Panc1 (cell line): ENCODE results near the gene CRNKL1. TPM values are rescaled to one million over a fixed set of nuclear protein-coding genes. Genes with fewer than 3 reads are reported as not detected.
A peak's percentile ranks its signal among the peaks of the same experiment; 100 is the strongest.

Experiments used
- ATAC-seq: fragments of 200-7000 bp; cut with Tn5 transposase; 2 replicates; pipeline ENCODE4 v1.9.1; 2020; ENCODE audit warnings: mild to moderate bottlenecking, moderate library complexity
- BruUV-seq: library from RNA; stranded (reverse); fragments of 400-500 nt; replicated peaks from 2 replicates; lab custom pipeline; 2021; lab: Mats Ljungman, UMichigan
- CTCF ChIA-PET: fragments of 300-600 bp; sonication (Branson Sonifier 250); formaldehyde crosslinking; loops from one replicate; lab custom pipeline; 2022; ENCODE audit warnings: antibody characterized with exemption; lab: Charles Lee
- POLR2A ChIA-PET: fragments of 300-600 bp; sonication (Branson Sonifier 250); formaldehyde crosslinking; loops from one replicate; lab custom pipeline; 2022; ENCODE audit warnings: antibody characterized with exemption; lab: Charles Lee
- DNase-seq: peaks from one replicate; pipeline ENCODE4 v3.0.0-alpha.2; 2010; ENCODE audit warnings: low read depth, low spot score
- H3K27ac ChIP-seq: 2 replicates; pipeline ENCODE4 v1.5.1; 2011; ENCODE audit warnings: mild to moderate bottlenecking, low read length, inconsistent platforms
- H3K27me3 ChIP-seq: fragments of 200-500 bp; sonication (Bioruptor generic); 2 replicates; pipeline ENCODE4 v1.6.0; 2014; ENCODE audit warnings: low read length, inconsistent platforms; ENCODE audit not compliant: control insufficient read depth, insufficient read depth
- H3K36me3 ChIP-seq: fragments of 200-500 bp; sonication (Bioruptor generic); 2 replicates; pipeline ENCODE4 v1.5.1; 2014; ENCODE audit warnings: inconsistent platforms, mild to moderate bottlenecking, low read length, moderate library complexity; ENCODE audit not compliant: control insufficient read depth, insufficient read depth
- H3K4me1 ChIP-seq: 2 replicates; pipeline ENCODE4 v1.5.1; 2011; ENCODE audit warnings: inconsistent platforms, mild to moderate bottlenecking, low read length, moderate library complexity; ENCODE audit not compliant: control insufficient read depth, insufficient read depth
- H3K4me3 ChIP-seq, 2 experiments: 2 replicates each; pipeline ENCODE4 v1.5.1; 2011 to 2012; ENCODE audit warnings: low read depth in 2 of 2, low read length in 2 of 2, mild to moderate bottlenecking in 2 of 2, inconsistent platforms in 1 of 2, moderate library complexity in 1 of 2
- H3K9me3 ChIP-seq: fragments of 200-500 bp; sonication (Bioruptor generic); 2 replicates; pipeline ENCODE4 v1.5.1; 2014; ENCODE audit warnings: low read depth, mild to moderate bottlenecking, inconsistent platforms, low read length, moderate library complexity; ENCODE audit not compliant: control insufficient read depth, insufficient read depth
- POLR2AphosphoS5 ChIP-seq: IDR thresholded peaks from 2 replicates; pipeline ENCODE4 v1.6.1; 2012; ENCODE audit warnings: mild to moderate bottlenecking, low read depth, low read length, moderate library complexity
- SIN3A ChIP-seq: IDR thresholded peaks from 2 replicates; pipeline ENCODE4 v1.6.1; 2012; ENCODE audit warnings: low read depth, mild to moderate bottlenecking, low read length, moderate library complexity, borderline replicate concordance; ENCODE audit not compliant: insufficient read depth
- TCF7L2 ChIP-seq: IDR thresholded peaks from 2 replicates; pipeline ENCODE4 v1.6.1; 2011; ENCODE audit warnings: mild to moderate bottlenecking, low read depth, low read length, inconsistent platforms
- in situ Hi-C: cut with HindIII; loops from 2 replicates; pipeline ENCODE4 v1.10.0; 2016; ENCODE audit warnings: low sequenced_read_pairs, low pct_unique_long_range_greater_than_20kb
- intact Hi-C: fragments of 100-400 bp; cut with micrococcal nuclease; formaldehyde crosslinking; loops from one replicate; pipeline ENCODE4 v1.10.0; 2022; ENCODE audit not compliant: unreplicated experiment
- total RNA-seq: library from RNA; stranded (reverse); gene quantifications from one replicate; pipeline ENCODE4 v1.2.1, GENCODE V29; 2021; ENCODE audit not compliant: unreplicated experiment
- TF ChIP-seq, protein P1 (sequence below), 2 experiments: IDR thresholded peaks; 2 replicates each; pipeline ENCODE4 v1.6.1; 2011 to 2012; ENCODE audit warnings: low read depth in 2 of 2, control low read depth in 1 of 2, low read length in 1 of 2, mild to moderate bottlenecking in 1 of 2, moderate library complexity in 1 of 2; ENCODE audit not compliant: insufficient read depth in 1 of 2
- TF ChIP-seq, protein P2 (sequence below): fragments of 450-650 bp; IDR thresholded peaks from 2 replicates; pipeline ENCODE4 v1.5.1; 2017; ENCODE audit warnings: mild to moderate bottlenecking

Gene CRNKL1
- total RNA-seq, 1 experiment from 2014 or later, result 16.4 TPM

DNA sequence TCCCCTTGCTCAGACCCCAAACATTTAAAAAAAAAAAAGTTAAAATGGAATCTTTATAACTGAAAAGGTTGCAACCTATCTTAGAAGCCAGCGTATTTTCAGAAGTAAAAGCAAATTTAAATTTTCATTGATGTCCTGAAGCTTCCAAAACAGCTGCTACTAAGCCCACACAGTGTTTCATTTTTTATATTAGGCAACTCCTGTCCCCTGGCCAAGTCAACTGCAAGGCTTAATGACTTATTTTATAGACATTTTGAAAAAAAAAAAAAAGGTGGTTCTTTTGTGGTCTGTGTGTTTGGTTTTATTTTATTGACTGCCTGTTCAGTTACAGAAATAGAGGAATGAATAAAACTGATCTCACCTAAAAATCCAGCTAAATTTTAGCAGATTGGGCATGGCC, 13.1 kb upstream of the CRNKL1 start:
- in situ Hi-C loops (no loop called here), intact Hi-C loops (no loop called here)
- BruUV-seq, result no TSS peak
- ChIA-PET CTCF (no interaction called here), POLR2A (no interaction called here)
- Histone ChIP-seq H3K27me3 (peaks cover 11% of the 10 kb centered on the region; the same call in 1 of the 2 replicates), H3K4me3 (no peak overlapping the region), H3K9me3 (no peaks in the 10 kb centered on the region), H3K36me3 (no peaks in the 10 kb centered on the region), H3K27ac (no peak overlapping the region), H3K4me1 (no peaks in the 10 kb centered on the region)
- DNase-seq (no peak), ATAC-seq (no peak)
- TF ChIP-seq TCF7L2 (no peak), SIN3A (no peak), POLR2AphosphoS5 (no peak)
- TF ChIP-seq, protein P1, sequence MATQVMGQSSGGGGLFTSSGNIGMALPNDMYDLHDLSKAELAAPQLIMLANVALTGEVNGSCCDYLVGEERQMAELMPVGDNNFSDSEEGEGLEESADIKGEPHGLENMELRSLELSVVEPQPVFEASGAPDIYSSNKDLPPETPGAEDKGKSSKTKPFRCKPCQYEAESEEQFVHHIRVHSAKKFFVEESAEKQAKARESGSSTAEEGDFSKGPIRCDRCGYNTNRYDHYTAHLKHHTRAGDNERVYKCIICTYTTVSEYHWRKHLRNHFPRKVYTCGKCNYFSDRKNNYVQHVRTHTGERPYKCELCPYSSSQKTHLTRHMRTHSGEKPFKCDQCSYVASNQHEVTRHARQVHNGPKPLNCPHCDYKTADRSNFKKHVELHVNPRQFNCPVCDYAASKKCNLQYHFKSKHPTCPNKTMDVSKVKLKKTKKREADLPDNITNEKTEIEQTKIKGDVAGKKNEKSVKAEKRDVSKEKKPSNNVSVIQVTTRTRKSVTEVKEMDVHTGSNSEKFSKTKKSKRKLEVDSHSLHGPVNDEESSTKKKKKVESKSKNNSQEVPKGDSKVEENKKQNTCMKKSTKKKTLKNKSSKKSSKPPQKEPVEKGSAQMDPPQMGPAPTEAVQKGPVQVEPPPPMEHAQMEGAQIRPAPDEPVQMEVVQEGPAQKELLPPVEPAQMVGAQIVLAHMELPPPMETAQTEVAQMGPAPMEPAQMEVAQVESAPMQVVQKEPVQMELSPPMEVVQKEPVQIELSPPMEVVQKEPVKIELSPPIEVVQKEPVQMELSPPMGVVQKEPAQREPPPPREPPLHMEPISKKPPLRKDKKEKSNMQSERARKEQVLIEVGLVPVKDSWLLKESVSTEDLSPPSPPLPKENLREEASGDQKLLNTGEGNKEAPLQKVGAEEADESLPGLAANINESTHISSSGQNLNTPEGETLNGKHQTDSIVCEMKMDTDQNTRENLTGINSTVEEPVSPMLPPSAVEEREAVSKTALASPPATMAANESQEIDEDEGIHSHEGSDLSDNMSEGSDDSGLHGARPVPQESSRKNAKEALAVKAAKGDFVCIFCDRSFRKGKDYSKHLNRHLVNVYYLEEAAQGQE (IDR thresholded peaks at IDR 0.05; ENCODE audit: insufficient read depth in 1 of 2, low read depth in 2 of 2, low read length in 1 of 2), result no peak
- TF ChIP-seq, protein P2, sequence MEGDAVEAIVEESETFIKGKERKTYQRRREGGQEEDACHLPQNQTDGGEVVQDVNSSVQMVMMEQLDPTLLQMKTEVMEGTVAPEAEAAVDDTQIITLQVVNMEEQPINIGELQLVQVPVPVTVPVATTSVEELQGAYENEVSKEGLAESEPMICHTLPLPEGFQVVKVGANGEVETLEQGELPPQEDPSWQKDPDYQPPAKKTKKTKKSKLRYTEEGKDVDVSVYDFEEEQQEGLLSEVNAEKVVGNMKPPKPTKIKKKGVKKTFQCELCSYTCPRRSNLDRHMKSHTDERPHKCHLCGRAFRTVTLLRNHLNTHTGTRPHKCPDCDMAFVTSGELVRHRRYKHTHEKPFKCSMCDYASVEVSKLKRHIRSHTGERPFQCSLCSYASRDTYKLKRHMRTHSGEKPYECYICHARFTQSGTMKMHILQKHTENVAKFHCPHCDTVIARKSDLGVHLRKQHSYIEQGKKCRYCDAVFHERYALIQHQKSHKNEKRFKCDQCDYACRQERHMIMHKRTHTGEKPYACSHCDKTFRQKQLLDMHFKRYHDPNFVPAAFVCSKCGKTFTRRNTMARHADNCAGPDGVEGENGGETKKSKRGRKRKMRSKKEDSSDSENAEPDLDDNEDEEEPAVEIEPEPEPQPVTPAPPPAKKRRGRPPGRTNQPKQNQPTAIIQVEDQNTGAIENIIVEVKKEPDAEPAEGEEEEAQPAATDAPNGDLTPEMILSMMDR, result no peak

GRCh38 chr20:20063941-20064702, 11.9 kb upstream of the CRNKL1 start:
- Histone ChIP-seq H3K27ac (no peak overlapping the region), H3K9me3 (no peaks in the 10 kb centered on the region), H3K4me3 (no peak overlapping the region), H3K4me1 (no peaks in the 10 kb centered on the region), H3K27me3 (peaks cover 11% of the 10 kb centered on the region; the same call in 1 of the 2 replicates), H3K36me3 (no peaks in the 10 kb centered on the region)
- DNase-seq, result no peak
- TF ChIP-seq SIN3A (no peak), TCF7L2 (no peak)
- TF ChIP-seq, protein P1 (IDR thresholded peaks at IDR 0.05; ENCODE audit: insufficient read depth in 1 of 2, low read depth in 2 of 2, low read length in 1 of 2), result peak; percentile 16 to 55; a peak in 1 of 4 replicates
- TF ChIP-seq, protein P2, result no peak
- BruUV-seq, result no TSS peak
- ATAC-seq, result no peak
- in situ Hi-C loops (no loop called here), intact Hi-C loops (no loop called here)
- CTCF ChIA-PET, result no interaction called here
- POLR2A ChIA-PET, result no interaction called here
